Vagina (tissue), 2 donors: ENCODE results near the gene SYF2.

Experiments
- CTCF ChIP-seq, 3 experiments: fragments of 450-650 bp in 2 of 3; fragments of 200-600 bp in 1 of 3; sonication (generic) in 1 of 3; IDR thresholded peaks; one replicate each; pipeline ENCODE4 v1.5.1; 2017 to 2019; ENCODE audit warnings: antibody characterized with exemption in 3 of 3, mild to moderate bottlenecking in 2 of 3, moderate library complexity in 2 of 3
- POLR2A ChIP-seq, 2 donors: fragments of 450-650 bp; IDR thresholded peaks; one replicate each; pipeline ENCODE4 v1.6.1; 2017; ENCODE audit warnings: antibody characterized with exemption in 2 of 2, mild to moderate bottlenecking in 2 of 2, moderate library complexity in 2 of 2
- POLR2AphosphoS5 ChIP-seq, 2 donors: sonication (generic); formaldehyde crosslinking; IDR thresholded peaks; one replicate each; pipeline ENCODE4 v1.9.0; 2017; ENCODE audit warnings: antibody characterized with exemption in 2 of 2, mild to moderate bottlenecking in 2 of 2, low read depth in 1 of 2; ENCODE audit not compliant: insufficient read depth in 1 of 2

GRCh38 chr1:25217015-25217414 is 15.3 kb downstream of the SYF2 start:
- no peak for TF ChIP-seq CTCF (IDR thresholded peaks at IDR 0.05)
- no peak for TF ChIP-seq POLR2A (IDR thresholded peaks at IDR 0.05)
- no peak for TF ChIP-seq POLR2AphosphoS5 (IDR thresholded peaks at IDR 0.05; ENCODE audit: insufficient read depth in 1 of 2, low read depth in 1 of 2)
